Raji (cell line): ENCODE measurements around the gene OBSCN.

Source experiments
- POLR2A ChIP-seq: IDR thresholded peaks from 2 replicates; pipeline ENCODE4 v1.6.1; 2011; ENCODE audit warnings: low read depth, low read length, control low read depth; ENCODE audit not compliant: insufficient read depth

Gene OBSCN

DNA sequence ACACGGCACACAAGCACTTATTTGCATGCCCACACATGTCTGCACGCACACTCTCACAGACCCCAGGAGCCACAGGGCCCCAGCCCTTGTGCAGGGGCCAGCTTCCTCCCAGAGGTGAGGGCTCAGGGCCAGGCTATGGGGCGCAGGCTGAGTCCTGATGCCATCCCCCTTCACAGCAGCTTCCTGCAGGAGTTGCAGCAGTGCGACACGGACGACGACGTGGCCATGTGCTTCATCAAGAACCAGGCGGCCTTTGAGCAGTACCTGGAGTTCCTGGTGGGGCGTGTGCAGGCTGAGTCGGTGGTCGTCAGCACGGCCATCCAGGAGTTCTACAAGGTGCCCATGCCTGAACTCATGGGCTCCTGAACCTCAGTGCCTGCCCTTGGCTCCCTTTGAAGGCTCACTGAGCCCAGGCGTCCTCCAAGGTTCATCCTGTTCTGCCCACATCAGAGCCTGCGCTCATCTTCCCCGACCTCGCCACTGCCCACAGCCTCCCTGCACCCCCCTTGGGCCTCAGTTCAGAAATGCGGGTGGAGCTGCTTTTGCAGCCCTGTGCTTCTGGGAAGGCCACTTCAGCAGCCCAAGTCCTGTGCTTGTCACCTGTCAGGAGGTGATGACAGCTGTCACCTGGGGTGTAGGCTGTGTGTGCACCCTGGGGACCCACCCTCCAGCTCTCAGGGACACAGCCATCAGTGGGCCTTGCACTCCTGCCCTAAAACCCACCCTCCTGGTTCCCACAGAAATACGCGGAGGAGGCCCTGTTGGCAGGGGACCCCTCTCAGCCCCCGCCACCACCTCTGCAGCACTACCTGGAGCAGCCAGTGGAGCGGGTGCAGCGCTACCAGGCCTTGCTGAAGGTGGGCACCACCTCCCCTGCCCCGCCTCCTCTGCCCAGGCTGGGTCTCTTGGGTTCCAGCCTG lies 132.2 kb downstream of the OBSCN start:
- TF ChIP-seq POLR2A: no peak

DNA sequence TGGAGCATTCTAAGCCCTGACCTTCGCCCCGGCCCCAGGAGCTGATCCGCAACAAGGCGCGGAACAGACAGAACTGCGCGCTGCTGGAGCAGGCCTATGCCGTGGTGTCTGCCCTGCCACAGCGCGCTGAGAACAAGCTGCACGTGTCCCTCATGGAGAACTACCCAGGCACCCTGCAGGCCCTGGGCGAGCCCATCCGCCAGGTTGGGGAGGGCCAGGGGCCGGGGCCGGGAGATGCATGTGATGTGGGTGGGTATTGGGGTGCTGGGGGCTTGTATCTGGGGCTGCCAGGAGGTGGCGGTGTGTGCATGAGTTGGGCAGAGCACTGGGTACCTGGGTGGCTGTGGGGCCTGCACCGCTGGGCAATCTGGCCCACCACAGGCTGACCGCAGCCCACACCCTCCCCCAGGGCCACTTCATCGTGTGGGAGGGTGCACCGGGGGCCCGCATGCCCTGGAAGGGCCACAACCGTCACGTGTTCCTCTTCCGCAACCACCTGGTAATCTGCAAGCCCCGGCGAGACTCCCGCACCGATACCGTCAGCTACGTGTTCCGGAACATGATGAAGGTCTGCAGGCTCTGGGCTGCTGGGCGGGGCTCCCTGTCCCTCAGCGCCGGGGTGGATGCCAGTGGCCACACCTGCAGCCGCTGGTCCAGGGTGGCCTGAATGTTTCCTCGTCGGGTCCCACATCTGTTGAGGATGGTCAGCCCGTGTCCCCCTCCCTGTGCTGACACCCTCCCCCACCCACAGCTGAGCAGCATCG lies 133.0 kb downstream of the OBSCN start:
- TF ChIP-seq POLR2A: no peak

DNA sequence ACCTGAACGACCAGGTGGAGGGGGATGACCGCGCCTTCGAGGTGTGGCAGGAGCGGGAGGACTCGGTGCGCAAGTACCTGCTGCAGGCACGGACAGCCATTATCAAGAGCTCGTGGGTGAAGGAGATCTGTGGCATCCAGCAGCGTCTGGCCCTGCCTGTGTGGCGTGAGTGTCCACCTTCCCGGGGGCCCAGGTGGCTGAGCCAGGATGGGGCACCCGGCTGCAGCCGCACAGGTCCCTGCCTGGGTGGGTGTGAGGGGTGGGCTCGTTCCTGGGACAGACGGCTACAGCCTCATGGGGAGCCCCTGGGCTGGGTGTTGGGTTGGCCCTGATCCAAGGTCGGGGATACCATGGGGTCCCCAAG lies 133.6 kb downstream of the OBSCN start:
- no peak for TF ChIP-seq POLR2A

DNA sequence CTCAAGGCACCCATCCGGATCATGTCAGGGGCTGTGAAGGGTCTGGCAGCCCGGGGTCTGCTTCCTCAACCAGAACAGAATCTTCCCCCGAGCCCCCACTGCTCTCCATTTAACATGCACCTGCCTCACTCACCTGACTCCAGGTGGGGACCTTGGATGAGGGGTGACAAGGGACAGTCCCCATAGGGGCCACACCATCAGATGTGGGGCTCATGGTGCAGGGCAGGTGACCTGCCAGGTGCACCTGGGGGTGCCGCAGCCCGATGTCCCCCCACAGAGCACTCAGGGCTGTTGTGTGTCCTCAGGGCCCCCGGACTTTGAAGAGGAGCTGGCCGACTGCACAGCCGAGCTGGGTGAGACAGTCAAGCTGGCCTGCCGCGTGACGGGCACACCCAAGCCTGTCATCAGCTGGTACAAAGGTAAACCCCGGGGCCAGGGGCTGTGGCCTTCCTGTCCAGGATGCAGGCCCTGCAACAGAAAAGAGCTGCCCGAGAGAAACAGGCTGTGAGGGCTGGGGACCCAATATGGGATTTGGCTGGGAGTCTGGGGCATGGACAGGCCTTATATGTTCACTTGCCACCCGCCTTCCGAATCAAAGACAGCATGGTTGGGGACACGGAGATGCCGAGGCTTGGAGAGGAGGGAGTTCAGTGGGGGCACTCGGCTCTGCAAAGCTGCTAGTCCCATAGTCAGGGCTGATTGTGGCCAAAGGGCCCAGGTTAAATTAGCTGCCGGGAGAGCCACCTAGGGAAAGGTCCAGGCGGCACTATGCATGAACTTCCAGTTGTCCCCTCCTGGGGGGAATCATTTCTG lies 134.2 kb downstream of the OBSCN start:
- TF ChIP-seq POLR2A: no peak

DNA sequence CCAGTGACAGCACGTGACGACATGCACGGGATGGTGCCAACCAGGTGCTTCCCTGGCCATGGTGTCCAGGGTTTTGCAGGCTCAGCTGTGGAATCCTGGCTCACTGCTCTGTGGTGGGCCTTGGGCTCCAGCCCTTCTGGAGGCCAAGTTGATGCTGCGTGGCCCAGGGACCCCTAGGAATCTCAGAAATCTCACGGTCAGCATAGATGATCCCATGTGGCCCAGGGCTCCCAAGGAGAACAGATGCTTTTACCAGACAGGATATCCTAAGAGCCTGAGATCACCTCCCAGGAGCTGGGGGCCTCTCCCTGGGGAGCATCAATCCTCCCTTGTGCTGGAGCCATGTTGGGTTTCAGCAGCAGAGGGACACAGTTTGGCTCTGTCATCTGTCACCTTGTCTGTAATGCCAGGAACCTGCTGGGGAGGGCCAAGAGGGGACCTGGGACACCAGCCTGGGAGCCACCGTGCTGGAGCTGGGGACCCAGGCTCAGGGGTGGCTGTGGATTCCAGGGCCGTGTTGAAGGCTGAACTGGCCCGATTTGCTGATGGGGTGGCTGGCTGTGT lies 134.9 kb downstream of the OBSCN start:
- no peak for TF ChIP-seq POLR2A

DNA sequence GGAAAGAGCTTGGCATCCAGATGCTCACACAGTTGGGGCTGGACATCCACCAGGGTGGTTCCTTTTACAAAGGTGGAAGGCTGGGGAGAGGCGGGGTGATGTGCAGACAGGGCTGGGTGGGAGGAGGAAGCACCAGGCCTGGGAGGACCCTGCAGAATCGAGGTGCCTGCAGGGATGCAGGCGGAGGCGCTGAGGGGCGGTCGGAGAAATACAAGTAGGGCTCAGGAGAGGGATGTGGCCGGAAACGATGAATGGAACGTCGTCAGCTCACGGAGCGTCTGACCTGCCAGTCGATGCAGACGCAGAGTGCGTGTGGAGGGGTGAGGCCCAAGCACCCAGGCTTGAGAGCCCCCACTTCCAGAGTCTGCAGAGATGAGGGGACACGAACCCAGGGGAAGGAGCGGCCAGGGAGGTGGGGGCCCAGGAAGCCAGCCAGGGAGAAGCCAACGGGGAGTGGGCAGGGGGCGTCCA lies 135.4 kb downstream of the OBSCN start:
- TF ChIP-seq POLR2A: no peak

DNA sequence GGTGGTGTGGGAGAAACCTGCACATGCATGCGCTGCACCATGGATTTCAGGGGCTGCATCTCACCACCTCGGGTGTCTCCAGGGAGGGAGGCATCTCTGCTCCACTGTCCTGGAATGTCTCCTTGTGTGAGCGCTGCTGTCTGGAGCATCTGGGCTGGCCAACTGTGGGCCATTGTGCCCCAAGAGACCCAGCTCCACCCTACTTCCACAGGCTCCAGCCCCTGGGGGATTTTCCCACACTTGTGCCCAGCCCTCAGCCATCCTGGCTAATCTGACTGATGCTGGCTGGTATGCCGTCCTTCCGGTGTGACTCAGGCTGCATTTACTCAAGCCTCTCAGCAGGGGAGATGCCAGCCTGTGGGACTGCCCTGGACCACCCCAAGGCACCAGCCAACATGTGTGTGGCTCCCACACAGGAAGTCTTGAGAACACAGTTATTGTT lies 136.8 kb downstream of the OBSCN start:
- no peak for TF ChIP-seq POLR2A

DNA sequence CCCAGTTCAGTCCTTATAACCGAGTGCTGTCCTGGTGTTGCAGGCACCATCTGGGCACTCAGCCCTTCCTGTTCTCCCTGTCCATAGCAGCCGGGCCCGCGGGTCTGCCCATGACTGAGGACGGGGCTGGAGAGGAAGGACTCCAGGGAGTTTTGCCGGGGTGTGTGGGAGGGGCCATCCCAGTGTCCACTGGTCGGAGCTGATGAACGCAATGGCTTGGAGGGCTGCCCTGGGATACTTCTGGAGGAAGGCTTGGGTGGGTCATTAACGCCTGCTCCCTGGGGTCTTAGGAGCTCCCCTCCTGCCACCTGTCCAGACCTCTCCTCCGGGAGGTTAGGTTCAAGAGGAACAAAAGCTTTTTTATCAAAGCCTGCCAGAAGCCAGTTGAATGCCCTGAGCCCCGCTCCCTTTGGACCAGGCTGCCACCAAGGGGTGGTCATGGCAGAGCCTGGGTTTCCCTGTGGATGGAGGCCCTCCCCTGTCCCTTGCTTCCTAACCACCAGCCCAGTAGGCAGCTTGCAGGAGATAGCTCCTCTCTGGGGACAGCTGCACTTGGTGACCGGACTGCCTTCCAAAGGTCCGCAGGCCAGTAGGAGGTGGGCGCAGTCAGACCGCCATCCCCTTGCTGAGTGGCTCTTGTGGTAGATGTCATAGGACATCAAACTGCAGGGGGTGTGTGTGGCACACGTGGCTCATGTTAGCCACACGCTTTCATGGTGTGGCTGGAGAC lies 137.5 kb downstream of the OBSCN start:
- no peak for TF ChIP-seq POLR2A

DNA sequence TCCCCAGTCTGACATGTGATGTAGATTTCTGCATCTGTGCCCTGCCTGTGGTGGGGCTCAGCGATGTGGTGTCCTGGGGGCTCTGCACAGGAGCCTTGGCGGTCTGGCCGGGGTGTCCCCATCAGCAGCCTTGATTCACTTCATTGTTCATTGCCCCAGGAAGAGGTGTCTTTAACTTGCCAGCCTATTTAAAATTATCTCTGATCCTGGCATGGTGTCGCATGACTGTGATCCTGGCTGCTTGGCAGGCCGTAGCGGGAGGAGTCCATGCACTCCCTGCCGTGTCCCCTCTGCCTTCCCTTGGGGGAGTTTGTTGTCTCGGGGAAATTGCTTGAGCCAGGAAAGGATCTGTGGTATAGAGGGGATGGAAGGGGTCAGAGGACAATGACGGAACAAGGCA lies 138.9 kb downstream of the OBSCN start:
- TF ChIP-seq POLR2A: no peak

DNA sequence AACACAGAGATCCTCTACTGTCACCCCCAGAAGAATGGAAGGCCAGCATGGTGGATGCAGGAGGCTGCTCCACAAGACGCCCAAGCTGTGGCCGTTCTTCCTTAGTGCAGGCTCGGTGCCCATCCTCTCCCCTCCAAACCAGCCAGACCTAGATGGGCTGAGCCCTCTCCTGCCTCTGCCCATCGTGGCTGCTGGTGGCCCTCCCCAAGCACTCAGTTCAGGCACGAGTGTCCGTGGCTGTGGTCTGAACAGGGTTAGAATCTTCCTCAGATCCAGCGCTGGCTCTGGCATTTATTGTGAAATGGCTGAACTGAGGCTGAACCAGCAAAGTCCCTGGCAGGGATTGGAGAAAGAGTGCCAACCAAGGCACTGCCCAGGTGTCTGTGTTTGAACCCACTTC lies 139.3 kb downstream of the OBSCN start:
- TF ChIP-seq POLR2A: no peak

DNA sequence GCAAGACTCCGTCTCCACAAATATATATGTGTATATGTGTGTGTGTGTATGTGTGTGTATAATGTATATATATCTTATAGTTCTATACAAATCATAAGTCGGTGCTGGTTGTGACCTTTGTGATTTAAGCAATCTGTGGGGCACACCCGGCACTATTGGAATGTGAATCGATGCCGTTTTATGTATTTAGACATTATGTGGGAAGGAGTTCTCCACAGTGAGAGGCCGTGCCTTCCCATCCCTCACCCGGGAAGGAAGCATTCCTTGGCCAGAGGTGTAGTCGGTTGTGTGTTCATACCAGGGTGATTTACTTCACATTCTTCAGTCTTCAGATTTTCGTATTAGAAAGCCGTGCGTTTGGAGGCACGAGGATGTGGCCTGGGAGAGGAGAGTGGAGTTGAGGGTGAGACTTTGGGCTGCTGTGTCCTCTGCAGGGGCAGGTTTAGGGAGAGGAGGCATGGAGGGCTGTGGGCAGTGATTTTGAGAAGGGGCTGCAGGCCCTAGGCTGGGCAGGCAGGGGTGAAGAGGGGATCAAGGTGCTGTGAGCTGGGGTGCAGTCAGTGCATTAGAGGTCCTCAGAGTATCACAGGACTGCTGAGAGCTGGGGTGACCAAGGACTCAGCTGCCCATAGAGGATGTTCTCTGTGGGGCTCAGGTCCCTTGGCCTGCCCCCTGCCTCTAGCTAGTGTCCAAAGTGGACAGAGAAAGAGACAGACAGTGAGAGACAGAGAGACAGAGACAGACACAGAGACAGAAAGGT lies 141.0 kb downstream of the OBSCN start:
- no peak for TF ChIP-seq POLR2A

DNA sequence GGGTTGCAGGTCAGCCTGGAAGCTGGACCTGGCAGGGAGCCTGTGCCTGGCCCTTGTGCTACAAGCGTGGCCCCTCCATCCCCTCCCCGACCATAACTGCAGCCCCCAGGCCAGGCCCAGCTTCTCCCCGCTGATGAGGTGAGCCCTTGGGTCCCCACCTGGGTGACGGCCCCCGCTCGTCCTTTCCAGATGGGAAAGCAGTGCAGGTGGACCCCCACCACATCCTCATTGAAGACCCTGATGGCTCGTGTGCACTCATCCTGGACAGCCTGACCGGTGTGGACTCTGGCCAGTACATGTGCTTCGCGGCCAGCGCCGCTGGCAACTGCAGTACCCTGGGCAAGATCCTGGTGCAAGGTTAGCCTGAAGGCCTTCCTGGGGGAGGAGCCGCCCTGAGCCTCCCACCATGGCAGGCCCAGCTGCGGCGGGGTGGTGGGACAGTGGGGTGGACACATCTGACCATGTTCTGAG lies 141.9 kb downstream of the OBSCN start:
- TF ChIP-seq POLR2A: no peak

DNA sequence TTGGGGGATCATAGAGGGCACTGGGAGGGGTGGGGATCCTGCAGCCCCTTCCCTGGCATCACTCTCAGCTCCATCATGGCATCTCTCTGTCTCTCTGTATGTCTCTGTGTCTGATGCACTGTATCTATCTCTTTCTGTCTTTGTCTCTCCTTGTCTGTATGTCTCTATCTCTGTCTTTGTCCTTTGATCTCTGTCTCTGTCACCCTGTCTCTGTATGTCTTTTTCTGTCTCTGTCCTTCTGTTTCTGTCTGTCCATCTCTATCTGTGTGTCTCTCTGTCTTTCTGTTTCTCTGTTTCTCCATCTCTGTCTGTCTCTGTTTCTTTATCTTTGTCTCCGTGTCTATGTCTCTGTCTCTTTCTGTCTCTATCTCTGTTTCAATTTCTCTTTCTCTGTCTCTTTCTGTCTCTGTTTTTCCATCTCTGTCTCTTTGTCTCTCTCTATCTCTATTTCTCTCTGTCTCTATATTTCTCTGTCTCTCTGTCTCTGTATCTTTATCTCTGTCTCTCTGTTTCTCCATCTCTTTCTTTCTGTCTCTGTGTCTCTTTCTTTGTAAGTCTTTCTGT lies 142.4 kb downstream of the OBSCN start:
- TF ChIP-seq POLR2A: no peak
